Activated naive CD8-positive, alpha-beta T cell treated with anti-CD3 and anti-CD28 coated beads for 36 hours (primary cell): Measurements from ENCODE around the gene CREB3. TPM values are rescaled to one million over a fixed set of nuclear protein-coding genes. Genes with fewer than 3 reads are reported as not detected.

ENCODE experiments used
- DNase-seq: peaks from one replicate; pipeline ENCODE4 v3.0.0; 2021
- H3K27ac Mint-ChIP-seq: one replicate; pipeline ENCODE4 v1.8.0; 2022; ENCODE audit warnings: mild to moderate bottlenecking, moderate library complexity, mixed read lengths
- H3K27me3 Mint-ChIP-seq: one replicate; pipeline ENCODE4 v1.8.0; 2022; ENCODE audit warnings: mild to moderate bottlenecking, mixed read lengths
- H3K36me3 Mint-ChIP-seq: one replicate; pipeline ENCODE4 v1.8.0; 2021; ENCODE audit warnings: mild to moderate bottlenecking, mixed read lengths
- H3K4me1 Mint-ChIP-seq: one replicate; pipeline ENCODE4 v1.8.0; 2021; ENCODE audit warnings: mixed read lengths
- H3K4me3 Mint-ChIP-seq: one replicate; pipeline ENCODE4 v1.8.0; 2022; ENCODE audit warnings: mild to moderate bottlenecking, moderate library complexity, mixed read lengths
- H3K9me3 Mint-ChIP-seq: one replicate; pipeline ENCODE4 v1.8.0; 2022; ENCODE audit warnings: mixed read lengths
- total RNA-seq, 2 experiments: library from RNA; stranded (reverse); gene quantifications; one replicate each; pipeline ENCODE4 v1.2.3, GENCODE V29; 2021

The CREB3 gene
- 10 to 100 TPM; 23.7 to 24.5 TPM for total RNA-seq

DNA sequence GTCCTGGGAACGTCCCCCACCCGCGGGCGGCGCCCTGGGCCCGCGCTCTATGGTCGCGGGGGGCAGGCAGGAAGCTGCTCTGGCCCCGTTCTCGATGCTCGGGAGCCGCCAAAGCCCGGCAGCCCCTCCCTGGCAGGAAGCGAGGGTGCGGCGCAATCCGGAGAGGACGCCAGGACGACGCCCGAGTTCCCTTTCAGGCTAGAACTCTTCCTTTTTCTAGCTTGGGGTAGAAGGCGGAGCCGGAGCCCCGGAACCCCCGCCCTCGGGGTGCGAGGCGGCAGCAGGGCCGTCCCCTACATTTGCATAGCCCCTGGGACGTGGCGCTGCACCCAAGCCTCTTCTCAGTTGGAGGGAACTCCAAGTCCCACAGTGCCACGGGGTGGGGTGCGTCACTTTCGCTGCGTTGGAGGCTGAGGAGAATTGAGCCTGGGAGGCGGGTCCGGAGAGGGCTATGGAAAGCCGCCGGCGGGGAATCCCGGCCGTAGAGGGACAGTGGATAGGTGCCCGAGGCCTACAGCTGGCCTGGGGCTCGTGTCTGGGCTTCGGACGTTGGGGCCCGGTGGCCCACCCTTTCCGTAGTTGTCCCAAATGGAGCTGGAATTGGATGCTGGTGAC is at the start of gene CREB3, which contains the start of gene TLN1:
TSS of gene CREB3 (plus strand) at position 482 of the 615 bp plus-strand sequence. CDS start at position 589, 107 bp downstream.
TSS of gene TLN1 (minus strand) at position 11 of the 615 bp plus-strand sequence. CDS start 6,501 bp downstream, outside the sequence.
- peak; percentile 97 for DNase-seq
- Mint-ChIP-seq H3K36me3 (peaks cover 5% of the 10 kb centered on the region), H3K27me3 (no peaks in the 10 kb centered on the region), H3K4me3 (no peak within 1 kb of the TSS), H3K4me1 (peaks cover 16% of the 10 kb centered on the region), H3K27ac (peak within 1 kb of the TSS; percentile 89), H3K9me3 (no peaks in the 10 kb centered on the region)

GRCh38 chr9:35683323-35683722 is 49.1 kb upstream of the CREB3 start:
- Mint-ChIP-seq H3K9me3 (no peaks in the 10 kb centered on the region), H3K27ac (no peak overlapping the region), H3K36me3 (no peaks in the 10 kb centered on the region), H3K4me1 (peaks cover 3% of the 10 kb centered on the region), H3K27me3 (no peaks in the 10 kb centered on the region), H3K4me3 (no peak overlapping the region)
- no peak for DNase-seq

GRCh38 chr9:35684921-35685320 is 47.5 kb upstream of the CREB3 start:
- no peak overlapping the region for H3K4me3 Mint-ChIP-seq

DNA sequence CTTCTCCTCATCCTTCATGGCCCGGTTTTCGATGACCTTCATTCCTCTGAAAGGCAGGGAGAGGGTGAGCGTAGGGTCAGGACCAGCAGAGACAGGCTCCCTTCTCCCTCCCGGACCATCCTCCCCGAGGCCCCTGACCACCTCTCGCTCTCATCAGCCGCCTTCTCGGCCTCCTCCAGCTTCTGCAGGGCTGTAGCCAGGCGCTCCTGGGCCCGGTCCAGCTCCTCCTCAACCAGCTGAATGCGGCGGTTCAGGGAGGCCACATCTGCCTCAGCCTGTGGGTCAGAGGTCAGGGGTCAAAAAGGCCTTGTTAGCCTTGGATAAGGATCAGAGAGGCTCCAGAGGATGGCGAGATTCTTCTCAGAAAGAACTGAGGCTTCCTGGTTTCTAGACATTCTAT is 47.0 kb upstream of the CREB3 start:
- H3K4me1 Mint-ChIP-seq, result peaks cover 13% of the 10 kb centered on the region
- no peaks in the 10 kb centered on the region for H3K9me3 Mint-ChIP-seq
- H3K4me3 Mint-ChIP-seq, result no peak overlapping the region
- H3K27ac Mint-ChIP-seq, result no peak overlapping the region
- no peak for DNase-seq
- no peaks in the 10 kb centered on the region for H3K27me3 Mint-ChIP-seq
- H3K36me3 Mint-ChIP-seq, result no peaks in the 10 kb centered on the region

More at GRCh38 chr9:35684921-35685320, 47.5 kb upstream of the CREB3 start:
- no peaks in the 10 kb centered on the region for H3K36me3 Mint-ChIP-seq
- no peaks in the 10 kb centered on the region for H3K9me3 Mint-ChIP-seq
- DNase-seq, result no peak
- peaks cover 13% of the 10 kb centered on the region for H3K4me1 Mint-ChIP-seq
- H3K27me3 Mint-ChIP-seq, result no peaks in the 10 kb centered on the region
- no peak overlapping the region for H3K27ac Mint-ChIP-seq

GRCh38 chr9:35686222-35687203 is 46.0 kb upstream of the CREB3 start:
- H3K4me3 Mint-ChIP-seq, result no peak overlapping the region
- H3K27me3 Mint-ChIP-seq, result no peaks in the 10 kb centered on the region
- no peak overlapping the region for H3K27ac Mint-ChIP-seq
- DNase-seq, result no peak
- peaks cover 16% of the 10 kb centered on the region for H3K4me1 Mint-ChIP-seq
- no peaks in the 10 kb centered on the region for H3K9me3 Mint-ChIP-seq
- no peaks in the 10 kb centered on the region for H3K36me3 Mint-ChIP-seq

DNA sequence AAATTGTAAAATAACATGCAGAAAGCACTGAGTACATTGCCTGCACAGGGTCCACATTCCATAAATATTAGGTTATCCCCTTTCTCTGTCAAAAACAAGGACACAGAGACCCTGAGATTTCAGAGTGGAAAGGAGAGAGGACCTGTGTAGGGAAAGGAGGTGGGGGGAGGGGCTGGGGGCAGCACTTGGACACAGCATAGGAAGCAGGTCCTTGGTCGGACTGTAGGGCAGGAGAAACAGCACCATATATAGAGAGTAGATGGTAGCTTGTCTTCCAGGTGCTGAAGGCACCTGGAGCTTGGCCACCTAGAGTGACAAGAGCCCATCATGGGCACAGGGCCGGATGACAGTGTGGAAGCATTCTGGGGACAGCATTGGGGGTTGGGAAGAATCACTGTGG is 45.2 kb upstream of the CREB3 start:
- H3K9me3 Mint-ChIP-seq, result no peaks in the 10 kb centered on the region
- no peak overlapping the region for H3K4me3 Mint-ChIP-seq
- no peak overlapping the region for H3K27ac Mint-ChIP-seq

DNA sequence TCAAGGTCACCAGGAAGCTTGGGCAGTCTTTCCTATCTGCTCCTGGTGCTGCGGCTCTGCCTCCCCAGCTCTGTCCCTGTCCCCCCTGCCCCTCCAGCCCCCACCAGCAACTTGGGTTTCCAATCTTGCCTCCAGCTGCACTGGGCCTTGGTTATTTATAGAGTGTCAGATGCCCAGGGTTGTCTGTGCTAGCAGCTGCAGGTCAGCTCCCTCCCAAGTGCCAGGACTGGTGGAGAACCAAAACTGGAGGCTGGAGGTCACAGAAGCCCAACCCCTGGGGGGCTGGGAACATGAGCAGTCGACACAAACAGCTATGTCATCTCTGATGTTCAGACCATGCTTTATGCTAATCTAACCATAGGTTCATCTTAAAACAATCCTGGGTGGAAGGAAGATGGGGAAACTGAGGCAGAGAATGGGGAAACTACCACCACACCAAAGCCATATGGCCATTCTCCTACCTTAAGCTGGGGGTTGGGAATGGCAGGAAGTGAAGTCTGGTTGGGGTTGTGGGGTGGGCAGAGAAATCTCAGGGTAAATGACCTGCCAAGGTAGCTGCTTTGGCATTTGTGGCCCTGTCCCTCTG is 44.4 kb upstream of the CREB3 start:
- no peaks in the 10 kb centered on the region for H3K36me3 Mint-ChIP-seq
- no peak overlapping the region for H3K27ac Mint-ChIP-seq
- H3K4me3 Mint-ChIP-seq, result no peak overlapping the region

More for the DNA sequence above, 45.2 kb upstream of the CREB3 start:
- no peak for DNase-seq
- H3K4me1 Mint-ChIP-seq, result peaks cover 16% of the 10 kb centered on the region
- no peaks in the 10 kb centered on the region for H3K27me3 Mint-ChIP-seq
- H3K36me3 Mint-ChIP-seq, result no peaks in the 10 kb centered on the region

GRCh38 chr9:35688558-35689541 is 43.6 kb upstream of the CREB3 start:
- H3K27me3 Mint-ChIP-seq, result no peaks in the 10 kb centered on the region
- peak overlapping the region; percentile 47 for H3K4me3 Mint-ChIP-seq
- H3K9me3 Mint-ChIP-seq, result no peaks in the 10 kb centered on the region
- H3K27ac Mint-ChIP-seq, result no peak overlapping the region
- H3K4me1 Mint-ChIP-seq, result peaks cover 16% of the 10 kb centered on the region
- no peak for DNase-seq
- no peaks in the 10 kb centered on the region for H3K36me3 Mint-ChIP-seq

More for the DNA sequence above, 44.4 kb upstream of the CREB3 start:
- Mint-ChIP-seq H3K9me3 (no peaks in the 10 kb centered on the region), H3K27me3 (no peaks in the 10 kb centered on the region), H3K4me1 (peaks cover 16% of the 10 kb centered on the region)
- no peak for DNase-seq

DNA sequence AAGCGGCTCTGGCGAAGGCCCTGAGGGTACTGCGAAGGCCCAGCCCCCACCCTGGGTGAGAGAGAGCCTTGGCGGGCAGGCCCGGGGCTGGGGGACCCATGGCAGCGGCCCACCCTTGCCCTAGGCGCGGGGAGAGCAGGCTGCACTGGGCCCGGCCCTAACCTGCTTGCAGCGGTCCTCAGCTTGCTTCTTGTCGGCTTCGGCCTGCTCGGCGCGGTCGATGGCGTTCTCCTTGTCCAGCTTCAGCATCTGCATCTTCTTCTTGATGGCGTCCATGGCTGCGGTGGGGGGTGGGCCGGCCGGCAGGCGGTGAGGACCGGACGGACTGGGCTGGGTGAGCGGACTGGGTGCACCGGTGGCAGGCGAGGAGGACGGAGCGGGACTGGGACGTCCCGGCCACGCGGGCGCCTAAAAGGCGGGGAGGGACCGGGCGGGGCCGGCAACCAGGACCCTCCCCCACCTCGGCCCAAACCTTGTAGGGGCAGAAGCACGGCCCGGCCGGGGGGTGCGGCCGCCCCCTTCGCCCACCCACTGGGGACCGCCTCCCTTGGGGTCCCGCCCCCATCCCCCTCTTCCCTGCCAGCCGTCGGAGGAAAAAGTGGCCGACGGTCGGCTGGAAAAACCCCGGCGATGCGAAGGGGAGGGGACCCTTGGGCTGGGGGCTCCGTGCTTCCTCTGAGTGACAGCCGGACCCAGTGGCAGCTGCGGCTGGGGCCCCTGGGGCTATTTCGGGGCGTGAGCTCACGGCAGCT is 42.7 kb upstream of the CREB3 start, which contains the start of gene TPM2:
TSS of gene TPM2 (minus strand) at position 384 of the 752 bp plus-strand sequence. CDS start at position 276, 108 bp downstream.
- Mint-ChIP-seq H3K27ac (peak within 1 kb of the TSS; percentile 74), H3K4me1 (peaks cover 16% of the 10 kb centered on the region), H3K36me3 (no peaks in the 10 kb centered on the region), H3K27me3 (no peaks in the 10 kb centered on the region), H3K4me3 (peak within 1 kb of the TSS; percentile 82), H3K9me3 (no peaks in the 10 kb centered on the region)
- no peak for DNase-seq

- no peaks in the 10 kb centered on the region for H3K9me3 Mint-ChIP-seq
- no peaks in the 10 kb centered on the region for H3K36me3 Mint-ChIP-seq
- no peak for DNase-seq
- H3K4me3 Mint-ChIP-seq, result peak overlapping the region; percentile 73
- H3K27ac Mint-ChIP-seq, result peak overlapping the region; percentile 42
- no peaks in the 10 kb centered on the region for H3K27me3 Mint-ChIP-seq
- peaks cover 16% of the 10 kb centered on the region for H3K4me1 Mint-ChIP-seq
Measured at GRCh38 chr9:35690294-35690613, 42.2 kb upstream of the CREB3 start.

GRCh38 chr9:35690614-35691333 is 41.7 kb upstream of the CREB3 start:
- H3K4me1 Mint-ChIP-seq, result peaks cover 16% of the 10 kb centered on the region
- peak; percentile 34 for DNase-seq
- peak overlapping the region; percentile 74 for H3K27ac Mint-ChIP-seq
- no peaks in the 10 kb centered on the region for H3K9me3 Mint-ChIP-seq
- no peaks in the 10 kb centered on the region for H3K36me3 Mint-ChIP-seq
- no peaks in the 10 kb centered on the region for H3K27me3 Mint-ChIP-seq
- peak overlapping the region; percentile 82 for H3K4me3 Mint-ChIP-seq

DNA sequence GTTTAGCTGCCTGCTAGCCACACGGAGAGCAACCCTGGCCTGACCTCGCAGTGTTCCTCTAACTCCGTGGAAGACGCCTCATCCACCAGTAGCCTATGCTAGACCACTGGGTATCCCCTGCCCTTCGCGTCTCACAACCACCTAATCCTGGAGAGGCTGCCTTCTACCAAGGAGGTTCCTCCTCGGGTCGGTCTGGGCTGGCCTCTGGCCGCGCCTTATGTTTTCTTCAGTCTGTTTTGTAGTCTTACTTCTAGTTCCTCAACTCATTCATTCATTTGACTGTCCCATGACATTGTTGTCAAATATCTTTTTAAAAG is 41.2 kb upstream of the CREB3 start:
- no peak for DNase-seq
- no peaks in the 10 kb centered on the region for H3K9me3 Mint-ChIP-seq
- no peaks in the 10 kb centered on the region for H3K27me3 Mint-ChIP-seq
- peaks cover 1% of the 10 kb centered on the region for H3K36me3 Mint-ChIP-seq
- H3K4me1 Mint-ChIP-seq, result peaks cover 16% of the 10 kb centered on the region
- H3K4me3 Mint-ChIP-seq, result peak overlapping the region; percentile 82
- H3K27ac Mint-ChIP-seq, result peak overlapping the region; percentile 74

- Mint-ChIP-seq H3K27ac (peak overlapping the region; percentile 2), H3K4me3 (peak overlapping the region; percentile 82), H3K4me1 (peaks cover 20% of the 10 kb centered on the region)
Measured at GRCh38 chr9:35691757-35692301, 40.6 kb upstream of the CREB3 start.

More at GRCh38 chr9:35691757-35692301, 40.6 kb upstream of the CREB3 start:
- DNase-seq, result no peak
- H3K27me3 Mint-ChIP-seq, result no peaks in the 10 kb centered on the region
- H3K9me3 Mint-ChIP-seq, result no peaks in the 10 kb centered on the region
- H3K36me3 Mint-ChIP-seq, result peaks cover 6% of the 10 kb centered on the region
